GM18499 (cell line): ENCODE results near the gene NISCH.

Experiments
- ATAC-seq: cut with Tn5 transposase; IDR thresholded peaks from one replicate; pipeline ENCODE4 v1.9.1; 2021; ENCODE audit warnings: moderate number of reproducible peaks; ENCODE audit not compliant: insufficient read depth, unreplicated experiment

Gene NISCH

DNA sequence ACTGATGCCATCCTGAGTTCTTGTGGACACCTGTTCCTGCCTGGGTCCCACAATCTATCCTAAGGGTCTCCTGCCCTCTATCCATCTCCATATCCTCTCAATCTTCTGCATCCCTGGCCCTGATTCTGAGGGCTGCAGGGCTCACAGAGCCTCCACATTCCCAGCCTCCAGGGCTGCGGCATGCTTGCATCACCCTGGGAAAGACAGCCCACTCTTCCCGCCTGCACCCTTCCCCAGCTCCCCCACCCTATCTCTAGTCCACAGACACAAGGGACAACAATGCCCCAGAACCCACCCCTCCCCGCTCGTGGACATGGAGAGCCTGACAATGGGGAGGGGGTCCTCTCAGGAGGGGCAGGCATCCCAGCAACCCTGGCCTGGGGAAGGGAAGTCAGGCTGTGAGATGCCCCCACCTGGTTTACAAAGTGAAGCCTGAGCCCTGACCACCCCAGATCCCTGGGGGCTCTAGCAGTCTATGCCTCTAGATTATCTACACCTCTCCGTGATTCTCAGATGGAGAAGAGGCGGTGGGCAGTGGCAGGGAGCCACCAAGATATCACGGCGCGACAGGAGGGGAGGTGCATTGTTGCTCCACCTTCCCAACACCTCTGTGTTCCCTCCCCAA lies 20.8 kb upstream of the NISCH start:
- ATAC-seq = no peak

GRCh38 chr3:52435246-52436101 lies 19.9 kb upstream of the NISCH start:
- ATAC-seq = no peak

DNA sequence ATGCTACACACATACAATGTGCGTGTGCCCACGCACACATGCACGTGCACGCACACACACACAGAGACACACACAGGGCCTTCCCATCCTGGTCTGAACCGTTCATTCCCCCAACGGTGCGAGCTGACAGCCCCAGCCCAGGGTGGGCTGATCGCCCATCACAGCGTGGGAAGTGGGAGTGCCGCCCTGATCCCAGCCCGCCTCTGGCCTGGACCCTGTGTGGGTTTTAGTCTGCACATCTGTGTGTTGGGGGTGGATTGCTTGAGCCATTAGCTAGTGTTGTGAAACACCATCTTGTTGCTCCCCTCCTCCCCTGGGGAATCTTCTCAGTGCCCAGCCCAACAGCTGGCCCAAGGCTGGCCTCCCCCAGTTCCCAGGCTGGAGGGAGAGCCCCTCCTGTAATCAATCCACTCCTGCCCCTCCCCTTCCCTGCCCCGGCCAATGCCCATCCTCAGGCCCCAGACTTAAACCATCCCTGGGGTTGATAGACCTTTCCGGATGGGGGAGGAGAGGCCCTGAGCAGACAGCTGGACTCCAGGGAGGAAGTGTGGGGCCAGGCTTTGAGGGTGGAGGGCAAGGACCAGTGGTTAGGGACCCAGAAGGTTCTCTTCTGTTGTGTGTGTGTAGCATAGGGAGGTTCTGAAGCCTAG lies 18.8 kb upstream of the NISCH start:
- ATAC-seq = no peak

- no peak for ATAC-seq
These were observed 17.9 kb upstream of the NISCH start for GRCh38 chr3:52437326-52438103.

DNA sequence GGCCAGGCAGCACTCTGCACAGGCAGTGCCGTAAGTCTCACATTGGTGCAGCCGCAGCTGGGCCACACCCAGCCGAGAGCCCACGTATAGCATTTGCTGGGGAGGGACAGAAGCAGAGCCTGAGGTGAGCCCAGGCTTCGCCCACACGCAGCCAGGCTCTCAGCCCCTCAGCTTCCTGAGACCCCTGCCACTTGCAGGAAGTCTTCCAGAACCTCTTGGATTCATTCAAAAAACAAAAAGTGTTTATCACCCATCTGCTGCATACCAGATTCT lies 17.4 kb upstream of the NISCH start:
- no peak for ATAC-seq

DNA sequence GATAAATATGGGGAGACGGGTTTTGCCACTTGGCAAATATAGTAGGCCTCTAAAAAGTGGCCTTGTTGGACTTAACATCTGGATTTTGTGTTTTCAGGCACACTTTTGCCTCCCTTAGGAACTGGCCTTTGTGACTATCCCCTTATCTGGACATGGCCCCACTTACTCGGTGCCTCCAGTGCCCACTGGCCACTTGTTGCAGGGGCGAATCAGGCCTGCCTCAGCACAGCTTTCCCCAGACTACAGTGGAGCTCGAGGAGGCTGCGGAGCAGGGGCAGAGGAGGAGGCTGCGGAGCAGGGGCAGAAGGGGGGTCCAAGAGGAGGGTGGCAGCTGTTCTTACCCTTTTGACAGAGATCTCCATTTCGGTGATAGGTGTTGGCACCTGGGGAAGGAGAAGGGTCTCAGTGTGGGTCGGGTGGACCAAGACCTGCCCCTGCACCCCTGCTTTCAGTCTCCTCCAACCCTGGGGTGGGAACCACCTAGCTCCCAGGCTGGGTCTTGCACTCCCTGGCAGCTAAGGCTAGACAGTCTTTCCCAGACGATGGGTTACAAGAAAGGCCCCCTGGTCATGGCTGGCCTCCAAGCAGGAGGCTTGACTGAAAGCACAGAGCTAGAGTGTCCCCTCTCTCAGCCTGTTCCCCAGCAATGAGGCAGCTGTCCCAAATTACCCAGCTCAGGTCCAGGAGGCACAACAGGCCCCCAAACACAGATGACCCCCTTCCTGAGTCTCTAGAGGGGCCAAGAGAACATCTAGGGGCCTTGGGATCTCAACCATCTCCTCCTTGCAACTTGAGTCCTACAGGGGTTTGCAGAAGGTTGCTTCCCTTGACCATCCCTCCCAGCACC lies 16.6 kb upstream of the NISCH start:
- ATAC-seq = no peak

DNA sequence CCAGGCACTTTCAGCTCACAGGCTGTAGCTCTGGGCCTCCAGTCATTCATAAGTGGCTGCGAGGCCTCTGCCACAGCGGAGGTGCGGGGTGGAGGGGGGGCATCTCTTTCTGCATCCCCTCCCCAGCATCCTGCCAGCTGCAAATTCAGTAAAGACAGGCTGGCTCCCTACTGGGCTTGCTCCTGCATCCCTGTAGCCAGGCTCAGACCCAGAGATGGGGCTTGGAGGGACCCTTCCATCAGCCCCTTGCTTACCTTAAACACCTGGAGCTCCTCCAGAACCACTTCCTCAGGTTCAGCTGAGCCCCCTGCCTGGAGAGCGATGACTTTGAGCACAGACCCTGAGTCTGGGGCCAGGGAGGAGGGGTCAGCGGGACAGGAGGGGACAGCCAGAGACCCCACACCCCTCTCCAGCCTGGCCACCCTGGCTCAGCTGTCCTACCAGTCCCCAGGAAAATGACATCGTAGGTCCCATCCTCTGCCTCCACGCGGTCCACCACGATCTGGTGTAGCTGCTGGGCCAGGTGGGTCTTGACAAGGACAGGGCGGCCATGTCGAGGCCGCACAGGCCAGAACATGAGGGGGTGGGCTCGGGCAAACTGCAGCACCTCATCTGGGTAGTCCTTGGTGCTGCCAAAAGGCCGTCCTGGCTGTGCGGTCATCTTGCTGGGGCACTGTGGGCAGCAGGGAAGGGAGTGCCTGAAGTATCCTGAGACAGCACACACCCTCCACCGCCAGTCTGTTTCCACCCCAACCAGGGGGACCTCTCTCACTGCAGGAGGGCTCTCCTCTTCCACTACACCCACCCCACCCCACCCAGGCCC lies 15.8 kb upstream of the NISCH start:
- ATAC-seq = no peak

DNA sequence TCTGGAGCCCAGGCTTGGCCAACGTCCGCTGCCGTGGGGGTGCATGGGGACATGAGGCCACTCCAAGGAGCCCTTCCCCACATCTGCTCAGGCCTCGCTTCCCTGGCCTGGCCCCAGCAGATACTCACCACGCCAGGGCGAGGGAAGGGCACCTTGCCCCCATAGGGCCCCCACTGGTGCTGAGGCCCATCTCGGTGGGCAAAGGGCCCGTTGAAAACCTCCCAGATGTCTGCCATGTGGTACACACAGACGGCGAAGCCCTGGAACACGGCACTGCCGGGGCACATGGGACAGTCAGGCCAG lies 15.2 kb upstream of the NISCH start:
- ATAC-seq = no peak

- ATAC-seq = no peak
These were observed 14.7 kb upstream of the NISCH start for GRCh38 chr3:52440671-52441070.

DNA sequence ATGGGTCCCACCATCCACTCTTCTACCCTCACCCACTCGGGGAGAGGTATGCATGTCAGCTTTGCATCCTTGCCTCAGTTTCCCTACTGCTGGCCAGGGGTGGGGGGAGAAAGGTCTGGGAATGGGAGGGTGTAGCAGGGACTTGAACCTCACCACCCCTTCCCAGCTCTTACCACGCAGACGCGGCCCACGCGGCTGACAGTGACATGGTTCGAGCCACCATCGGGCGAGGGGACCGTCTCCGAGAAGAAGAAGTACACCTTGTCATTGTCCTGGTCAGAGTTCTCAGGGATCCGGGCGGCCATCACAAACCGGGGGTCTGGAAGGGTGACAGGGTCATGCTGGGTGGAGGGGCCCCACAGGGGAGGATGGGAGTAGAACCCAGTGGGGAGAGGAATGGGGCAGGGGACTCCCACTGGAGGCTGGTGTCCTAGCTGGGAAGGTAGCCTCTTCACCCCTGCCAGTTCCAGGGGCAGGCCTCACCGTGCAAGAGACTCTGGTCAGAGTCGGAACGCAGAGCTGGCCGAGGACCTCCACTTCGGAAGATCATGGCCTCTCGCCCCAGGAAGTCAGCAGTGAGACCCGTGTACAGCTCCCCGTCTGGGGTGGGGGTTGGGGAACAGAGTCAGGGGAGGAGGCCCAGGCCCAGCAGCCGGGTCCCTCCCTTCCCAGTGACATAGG lies 14.2 kb upstream of the NISCH start:
- ATAC-seq = no peak

- ATAC-seq = no peak
These were observed 13.6 kb upstream of the NISCH start for GRCh38 chr3:52441772-52442332.

GRCh38 chr3:52442409-52443267 lies 12.8 kb upstream of the NISCH start:
- no peak for ATAC-seq

GRCh38 chr3:52443268-52443610 lies 12.2 kb upstream of the NISCH start:
- ATAC-seq = no peak

- no peak for ATAC-seq
These were observed 11.4 kb upstream of the NISCH start for GRCh38 chr3:52443791-52444687.

DNA sequence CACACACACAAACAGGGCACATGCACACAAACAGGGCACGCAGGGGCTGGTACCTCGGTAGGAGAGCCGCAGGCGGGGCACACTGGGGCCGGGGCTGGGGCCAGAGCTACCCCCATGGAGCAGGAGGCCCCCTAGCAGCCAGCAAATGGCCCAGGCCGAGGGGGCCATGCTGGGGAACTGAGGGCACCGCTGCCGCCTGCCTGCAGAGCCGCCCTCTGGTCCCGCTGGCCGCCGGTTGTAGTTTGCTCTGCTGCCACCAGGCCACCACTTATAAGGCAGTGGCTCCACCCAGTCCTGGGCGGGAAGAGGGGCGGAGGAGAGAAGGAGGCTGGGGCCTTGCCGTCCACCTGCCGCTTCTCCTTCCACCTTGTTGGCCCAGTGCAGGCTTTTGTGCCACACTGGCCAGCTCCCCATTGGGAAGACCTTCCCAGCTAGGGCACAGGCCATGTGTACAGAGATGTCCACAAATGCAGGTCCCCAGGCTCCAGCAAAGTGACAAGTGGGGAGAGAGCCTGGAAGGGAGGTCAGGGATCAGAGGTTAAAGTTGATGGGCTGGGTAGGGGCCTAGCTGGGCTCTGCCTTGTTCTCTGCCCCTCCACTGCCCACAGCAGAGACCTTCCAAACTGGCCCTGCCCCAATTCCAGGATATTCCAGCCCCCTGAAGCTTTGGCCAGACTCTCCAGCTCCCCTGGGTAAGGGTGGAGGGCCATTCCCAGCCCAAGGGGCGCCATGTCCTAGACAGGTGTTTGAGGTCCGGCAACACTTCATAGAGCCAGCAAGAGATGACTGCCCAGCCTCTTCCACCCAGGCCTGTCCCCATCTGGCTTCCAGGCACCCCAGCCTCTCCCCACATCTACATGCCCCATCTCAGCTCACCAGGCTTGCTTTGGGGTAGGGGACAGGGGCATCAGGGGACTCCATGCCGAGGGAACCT lies 10.3 kb upstream of the NISCH start, which contains the start of gene SEMA3G:
Gene SEMA3G (minus strand): TSS at position 244 of the 934 bp plus-strand sequence. CDS start 76 bp downstream, at position 168.
- ATAC-seq = no peak

GRCh38 chr3:52446042-52446441 lies 9.4 kb upstream of the NISCH start:
- no peak for ATAC-seq
